DOHH2 (cell line): ENCODE measurements around the gene MYL12B.

Source experiments
- CTCF ChIP-seq: fragments of 200-600 bp; sonication (generic); IDR thresholded peaks from one replicate; pipeline ENCODE4 v1.5.1; 2014; ENCODE audit warnings: antibody characterized with exemption, mild to moderate bottlenecking, low read depth, low read length; ENCODE audit not compliant: poor library complexity, severe bottlenecking
- EZH2phosphoT487 ChIP-seq: fragments of 200-600 bp; sonication (generic); IDR thresholded peaks from 2 replicates; pipeline ENCODE4 v1.6.1; 2017; ENCODE audit warnings: borderline replicate concordance, mild to moderate bottlenecking, antibody characterized with exemption, low read length, moderate library complexity, mixed read lengths

- TF ChIP-seq CTCF: no peak
- no peak for TF ChIP-seq EZH2phosphoT487
These were observed 949 bp upstream of the MYL12B start for GRCh38 chr18:3260995-3261372.
